HepG2 (cell line): Measurements from ENCODE around the gene RHBDD2.

Source experiments
- CEBPZ ChIP-seq: IDR thresholded peaks from 2 replicates; pipeline ENCODE4 v1.6.1; 2012; ENCODE audit warnings: low read length, improper control_type of control experiment
- CTCF ChIP-seq: sonication (generic); formaldehyde crosslinking; IDR thresholded peaks from 2 replicates; pipeline ENCODE4 v1.5.0; 2020; ENCODE audit warnings: mild to moderate bottlenecking, missing genetic modification reagents, moderate library complexity
- E2F2 ChIP-seq: sonication (generic); formaldehyde crosslinking; IDR thresholded peaks from 2 replicates; pipeline ENCODE4 v1.4.0; 2020; ENCODE audit warnings: missing genetic modification reagents, borderline replicate concordance
- NKX3-1 ChIP-seq: sonication (generic); formaldehyde crosslinking; IDR thresholded peaks from 2 replicates; pipeline ENCODE4 v1.5.0; 2020; ENCODE audit warnings: missing genetic modification reagents
- SUZ12 ChIP-seq: fragments of 150-350 bp; IDR thresholded peaks from 2 replicates; pipeline ENCODE4 v1.6.1; 2014; ENCODE audit warnings: low read depth, low read length
- TBP ChIP-seq: sonication (generic); formaldehyde crosslinking; IDR thresholded peaks from 2 replicates; pipeline ENCODE4 v1.5.0; 2020; ENCODE audit warnings: missing genetic modification reagents
- ZBTB1 ChIP-seq: sonication (generic); formaldehyde crosslinking; IDR thresholded peaks from 2 replicates; pipeline ENCODE4 v1.4.0; 2020; ENCODE audit warnings: missing genetic modification reagents, borderline replicate concordance

GRCh38 chr7:75866114-75866488, 12.7 kb upstream of the RHBDD2 start:
- no peak for TF ChIP-seq CTCF (CRISPR knock-in tag)
- no peak for TF ChIP-seq NKX3-1 (CRISPR knock-in tag)
- no peak for TF ChIP-seq CEBPZ
- no peak for TF ChIP-seq E2F2 (CRISPR knock-in tag)
- TF ChIP-seq TBP (CRISPR knock-in tag), result no peak
- TF ChIP-seq SUZ12, result no peak
- TF ChIP-seq ZBTB1 (CRISPR knock-in tag), result no peak
